H9 (cell line): ENCODE measurements around the gene ZNF469. TPM values are rescaled to one million over a fixed set of nuclear protein-coding genes. Genes with fewer than 3 reads are reported as not detected.

ENCODE experiments used
- DNase-seq: peaks from one replicate; pipeline ENCODE4 v3.0.0-alpha.2; 2017
- H2AFZ ChIP-seq: one replicate; pipeline ENCODE4 v1.6.1; 2013; ENCODE audit warnings: mild to moderate bottlenecking, low read length, control low read depth, moderate library complexity
- H2AK5ac ChIP-seq: 2 replicates; pipeline ENCODE4 v1.6.1; 2013; ENCODE audit warnings: low read length, control low read depth, mixed read lengths; ENCODE audit not compliant: insufficient read length
- H2BK120ac ChIP-seq: one replicate; pipeline ENCODE4 v1.6.1; 2013; ENCODE audit warnings: low read depth, mild to moderate bottlenecking, low read length, control low read depth, inconsistent platforms; ENCODE audit not compliant: poor library complexity, severe bottlenecking
- H2BK12ac ChIP-seq: 2 replicates; pipeline ENCODE4 v1.6.1; 2013; ENCODE audit warnings: low read length, control low read depth, mixed read lengths, low read depth; ENCODE audit not compliant: insufficient read length
- H2BK15ac ChIP-seq: 2 replicates; pipeline ENCODE4 v1.6.1; 2013; ENCODE audit warnings: low read depth, low read length, control low read depth
- H2BK20ac ChIP-seq: one replicate; pipeline ENCODE4 v1.6.1; 2013; ENCODE audit warnings: low read depth, mild to moderate bottlenecking, low read length, control low read depth, inconsistent platforms; ENCODE audit not compliant: poor library complexity, severe bottlenecking
- H2BK5ac ChIP-seq: 2 replicates; pipeline ENCODE4 v1.6.1; 2013; ENCODE audit warnings: low read length, control low read depth, mixed read lengths; ENCODE audit not compliant: insufficient read length
- H3K14ac ChIP-seq: 2 replicates; pipeline ENCODE4 v1.6.1; 2013; ENCODE audit warnings: low read length, control low read depth; ENCODE audit not compliant: insufficient read depth
- H3K18ac ChIP-seq: 2 replicates; pipeline ENCODE4 v1.6.1; 2013; ENCODE audit warnings: low read depth, mild to moderate bottlenecking, mixed read lengths, low read length, control low read depth; ENCODE audit not compliant: insufficient read length
- H3K23ac ChIP-seq: 2 replicates; pipeline ENCODE4 v1.6.1; 2013; ENCODE audit warnings: low read length, control low read depth, mixed read lengths, low read depth; ENCODE audit not compliant: insufficient read length
- H3K23me2 ChIP-seq: 2 replicates; pipeline ENCODE4 v1.6.1; 2013; ENCODE audit warnings: low read depth, mild to moderate bottlenecking, mixed read lengths, low read length, control low read depth; ENCODE audit not compliant: insufficient read length, poor library complexity, severe bottlenecking
- H3K27ac ChIP-seq: 2 replicates; pipeline ENCODE4 v1.5.1; 2013; ENCODE audit warnings: low read length, control low read depth, mixed read lengths, low read depth; ENCODE audit not compliant: insufficient read length
- H3K27me3 ChIP-seq: 2 replicates; pipeline ENCODE4 v1.6.1; 2013; ENCODE audit warnings: low read length, control low read depth, inconsistent platforms; ENCODE audit not compliant: insufficient read depth
- H3K4ac ChIP-seq: 2 replicates; pipeline ENCODE4 v1.6.1; 2013; ENCODE audit warnings: low read depth, mild to moderate bottlenecking, control low read depth, inconsistent platforms, low read length, moderate library complexity
- H3K4me1 ChIP-seq: 2 replicates; pipeline ENCODE4 v1.6.1; 2013; ENCODE audit warnings: low read length, control low read depth, inconsistent platforms; ENCODE audit not compliant: insufficient read depth
- H3K4me2 ChIP-seq: 2 replicates; pipeline ENCODE4 v1.6.1; 2013; ENCODE audit warnings: low read length, control low read depth, mixed read lengths; ENCODE audit not compliant: insufficient read length, insufficient read depth
- H3K56ac ChIP-seq: 2 replicates; pipeline ENCODE4 v1.6.1; 2013; ENCODE audit warnings: low read depth, mild to moderate bottlenecking, mixed read lengths, low read length, control low read depth; ENCODE audit not compliant: insufficient read length
- H3K79me1 ChIP-seq: 2 replicates; pipeline ENCODE4 v1.6.1; 2013; ENCODE audit warnings: low read depth, mild to moderate bottlenecking, moderate library complexity, low read length, control low read depth, inconsistent platforms; ENCODE audit not compliant: insufficient read depth, poor library complexity, severe bottlenecking
- H3K79me2 ChIP-seq: 2 replicates; pipeline ENCODE4 v1.6.1; 2013; ENCODE audit warnings: low read length, control low read depth, inconsistent platforms; ENCODE audit not compliant: insufficient read depth
- H3K9ac ChIP-seq: 2 replicates; pipeline ENCODE4 v1.6.1; 2013; ENCODE audit warnings: low read length, control low read depth, mixed read lengths; ENCODE audit not compliant: insufficient read length; ENCODE audit errors: extremely low read depth
- H3K9me3 ChIP-seq: one replicate; pipeline ENCODE4 v1.6.1; 2013; ENCODE audit warnings: low read depth, low read length, inconsistent platforms; ENCODE audit not compliant: control insufficient read depth
- H3T11ph ChIP-seq: one replicate; pipeline ENCODE4 v1.6.1; 2013; ENCODE audit warnings: mild to moderate bottlenecking, low read length, control low read depth, inconsistent platforms
- H4K20me1 ChIP-seq: one replicate; pipeline ENCODE4 v1.6.1; 2013; ENCODE audit not compliant: control insufficient read depth, insufficient read length, insufficient read depth
- H4K5ac ChIP-seq: 2 replicates; pipeline ENCODE4 v1.6.1; 2013; ENCODE audit warnings: low read depth, mild to moderate bottlenecking, mixed read lengths, low read length, control low read depth; ENCODE audit not compliant: insufficient read length
- H4K8ac ChIP-seq: replicated peaks from 2 replicates; pipeline ENCODE4 v1.6.1; 2013; ENCODE audit warnings: low read length, control low read depth, mixed read lengths, low read depth; ENCODE audit not compliant: insufficient read length
- H4K91ac ChIP-seq: 2 replicates; pipeline ENCODE4 v1.6.1; 2013; ENCODE audit warnings: low read depth, mild to moderate bottlenecking, moderate library complexity, mixed read lengths, low read length, control low read depth; ENCODE audit not compliant: insufficient read length
- H3K27ac Mint-ChIP-seq, 3 experiments: 2 replicates in 2 of 3; 3 replicates in 1 of 3; pipeline ENCODE4 v1.8.0; 2020 to 2021; ENCODE audit warnings: mixed read lengths in 3 of 3, mild to moderate bottlenecking in 1 of 3, moderate library complexity in 1 of 3
- H3K27me3 Mint-ChIP-seq: 2 replicates; pipeline ENCODE4 v1.8.0; 2021; ENCODE audit warnings: low read depth, mild to moderate bottlenecking, moderate library complexity, mixed read lengths
- H3K36me3 Mint-ChIP-seq, 3 experiments: 2 replicates in 2 of 3; 3 replicates in 1 of 3; pipeline ENCODE4 v1.8.0; 2020 to 2021; ENCODE audit warnings: low read depth in 3 of 3, mixed read lengths in 3 of 3; ENCODE audit not compliant: insufficient read depth in 1 of 3
- H3K4me1 Mint-ChIP-seq, 2 experiments: 2 replicates each; pipeline ENCODE4 v1.8.0; 2020; ENCODE audit warnings: mixed read lengths in 2 of 2
- H3K4me3 Mint-ChIP-seq, 2 experiments: 2 replicates in 1 of 2; 3 replicates in 1 of 2; pipeline ENCODE4 v1.8.0; 2020 to 2021; ENCODE audit warnings: mild to moderate bottlenecking in 2 of 2, mixed read lengths in 2 of 2, moderate library complexity in 1 of 2
- H3K9me3 Mint-ChIP-seq, 2 experiments: 2 replicates in 1 of 2; 3 replicates in 1 of 2; pipeline ENCODE4 v1.8.0; 2020; ENCODE audit warnings: mild to moderate bottlenecking in 2 of 2, mixed read lengths in 2 of 2, moderate library complexity in 1 of 2
- WGBS: extraction: QIAGEN DNeasy Blood & Tissue Kit; methylation state at CpG from one replicate; pipeline ENCODE4 v1.1.7; 2013; ENCODE audit warnings: missing lambda C conversion rate, low lambda C conversion rate, mixed read lengths; ENCODE audit not compliant: insufficient read length; ENCODE audit errors: extremely low coverage; 5-methylcytosine and 5-hydroxymethylcytosine counted together
- total RNA-seq: library from RNA; stranded (reverse); gene quantifications from 2 replicates; pipeline ENCODE4 v1.2.1, GENCODE V29; 2021
- TF ChIP-seq, protein P1 (sequence below): fragments of 200-600 bp; sonication (generic); conservative IDR thresholded peaks from 3 replicates; pipeline ENCODE4 v1.8.0; 2021; ENCODE audit warnings: antibody characterized with exemption, mild to moderate bottlenecking

The ZNF469 gene
- total RNA-seq, 1 experiment from 2014 or later: 4.4 TPM

DNA sequence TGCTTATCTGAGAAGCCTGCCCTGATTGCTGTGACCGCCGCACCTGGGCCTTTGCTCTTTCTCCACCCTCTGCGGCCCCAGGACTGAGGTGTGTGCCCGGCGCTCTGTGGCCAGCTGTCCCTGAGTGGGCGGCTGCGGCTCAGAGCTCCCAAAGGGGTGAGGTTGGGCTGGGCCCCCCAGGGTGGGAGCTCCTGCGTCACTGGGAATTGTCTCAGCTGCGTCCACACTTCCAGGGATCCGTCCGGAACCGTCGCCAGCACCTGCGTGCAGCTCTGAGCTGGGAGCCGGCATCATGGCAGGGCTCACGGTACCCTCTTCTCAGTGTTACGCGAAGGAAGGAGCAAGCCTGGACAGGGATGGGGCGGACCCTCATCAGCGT lies 24.3 kb downstream of the ZNF469 start:
- Histone ChIP-seq H3K14ac (no peak overlapping the region), H3K4me1 (no peaks in the 10 kb centered on the region), H3K27me3 (no peaks in the 10 kb centered on the region), H4K20me1 (no peaks in the 10 kb centered on the region), H3K4me2 (no peak overlapping the region), H4K8ac (no peak overlapping the region), H2BK12ac (no peak overlapping the region), H2BK120ac (no peak overlapping the region), H3K23me2 (no peaks in the 10 kb centered on the region), H3K9ac (no peak overlapping the region), H2AFZ (no peak overlapping the region), H4K5ac (no peak overlapping the region), H3K27ac (no peak overlapping the region), H3K56ac (no peak overlapping the region), H3K79me2 (no peaks in the 10 kb centered on the region), H4K91ac (no peak overlapping the region), H2BK5ac (no peak overlapping the region), H3K79me1 (no peaks in the 10 kb centered on the region), H3T11ph (no peak overlapping the region), H3K4ac (no peak overlapping the region), H2AK5ac (no peak overlapping the region), H3K18ac (no peak overlapping the region), H2BK15ac (no peak overlapping the region), H3K23ac (no peak overlapping the region), H2BK20ac (no peak overlapping the region), H3K9me3 (no peaks in the 10 kb centered on the region)
- no peaks in the 10 kb centered on the region; the same call in 1 of the 2 replicates for H3K27me3 Mint-ChIP-seq
- H3K9me3 Mint-ChIP-seq: no peaks in the 10 kb centered on the region
- no peaks in the 10 kb centered on the region; a peak in 1 of 7 replicates for H3K36me3 Mint-ChIP-seq
- H3K4me3 Mint-ChIP-seq: no peak overlapping the region
- 0 out of 7 replicates have a peak overlapping the region, but pooled peaks of 1 of the 3 experiments have one; percentile 53 for H3K27ac Mint-ChIP-seq
- DNase-seq: no peak
- H3K4me1 Mint-ChIP-seq: peaks cover 0 to 7% of the 10 kb centered on the region in 2 experiments; a peak in 2 of 4 replicates
- no CpG with 5 or more reads among the region's 20 CpGs for WGBS
- TF ChIP-seq, protein P1, sequence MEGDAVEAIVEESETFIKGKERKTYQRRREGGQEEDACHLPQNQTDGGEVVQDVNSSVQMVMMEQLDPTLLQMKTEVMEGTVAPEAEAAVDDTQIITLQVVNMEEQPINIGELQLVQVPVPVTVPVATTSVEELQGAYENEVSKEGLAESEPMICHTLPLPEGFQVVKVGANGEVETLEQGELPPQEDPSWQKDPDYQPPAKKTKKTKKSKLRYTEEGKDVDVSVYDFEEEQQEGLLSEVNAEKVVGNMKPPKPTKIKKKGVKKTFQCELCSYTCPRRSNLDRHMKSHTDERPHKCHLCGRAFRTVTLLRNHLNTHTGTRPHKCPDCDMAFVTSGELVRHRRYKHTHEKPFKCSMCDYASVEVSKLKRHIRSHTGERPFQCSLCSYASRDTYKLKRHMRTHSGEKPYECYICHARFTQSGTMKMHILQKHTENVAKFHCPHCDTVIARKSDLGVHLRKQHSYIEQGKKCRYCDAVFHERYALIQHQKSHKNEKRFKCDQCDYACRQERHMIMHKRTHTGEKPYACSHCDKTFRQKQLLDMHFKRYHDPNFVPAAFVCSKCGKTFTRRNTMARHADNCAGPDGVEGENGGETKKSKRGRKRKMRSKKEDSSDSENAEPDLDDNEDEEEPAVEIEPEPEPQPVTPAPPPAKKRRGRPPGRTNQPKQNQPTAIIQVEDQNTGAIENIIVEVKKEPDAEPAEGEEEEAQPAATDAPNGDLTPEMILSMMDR: no peak
